Dedifferentiated amniotic fluid mesenchymal stem cell (primary cell): ENCODE data around the gene TM9SF1.

Source experiments
- DNase-seq: peaks from one replicate; pipeline ENCODE4 v3.0.0-alpha.2; 2016; ENCODE audit errors: extremely low spot score

The TM9SF1 gene

GRCh38 chr14:24197056-24197450 is 1.8 kb upstream of the TM9SF1 start:
- DNase-seq: no peak

- DNase-seq: no peak
These were observed 1.1 kb upstream of the TM9SF1 start for GRCh38 chr14:24196071-24197055.

GRCh38 chr14:24194873-24195185 is 412 bp downstream of the TM9SF1 start:
- no peak for DNase-seq

- no peak for DNase-seq
These were observed 912 bp downstream of the TM9SF1 start for GRCh38 chr14:24194186-24194872.

- DNase-seq: no peak
These were observed 2.3 kb downstream of the TM9SF1 start for GRCh38 chr14:24192933-24193332.

GRCh38 chr14:24190416-24190815 is 4.8 kb downstream of the TM9SF1 start:
- no peak for DNase-seq

- DNase-seq: no peak
These were observed 5.8 kb downstream of the TM9SF1 start for GRCh38 chr14:24189460-24189859.

GRCh38 chr14:24189059-24189375 is 6.2 kb downstream of the TM9SF1 start:
- DNase-seq: no peak

- peak; percentile 99 for DNase-seq
These were observed 6.8 kb downstream of the TM9SF1 start, which contains the start of gene IPO4 for GRCh38 chr14:24188251-24189058. IPO4 (minus strand) TSS chr14:24188816; CDS start chr14:24188787, 29 bp downstream.

- no peak for DNase-seq
These were observed 7.7 kb downstream of the TM9SF1 start for GRCh38 chr14:24187539-24187915.

- no peak for DNase-seq
These were observed 8.3 kb downstream of the TM9SF1 start for GRCh38 chr14:24186831-24187538.

- DNase-seq: no peak
These were observed 9.5 kb downstream of the TM9SF1 start for GRCh38 chr14:24185741-24186140.

- no peak for DNase-seq
These were observed 10.2 kb downstream of the TM9SF1 start for GRCh38 chr14:24185026-24185425.

- DNase-seq: no peak
These were observed 10.9 kb downstream of the TM9SF1 start for GRCh38 chr14:24184104-24184970.

- DNase-seq: no peak
These were observed 12.2 kb downstream of the TM9SF1 start for GRCh38 chr14:24183014-24183481.

- DNase-seq: no peak
These were observed 12.9 kb downstream of the TM9SF1 start for GRCh38 chr14:24182110-24182882.

- DNase-seq: no peak
These were observed 13.7 kb downstream of the TM9SF1 start for GRCh38 chr14:24181371-24182077.

GRCh38 chr14:24179961-24180796 is 15.1 kb downstream of the TM9SF1 start:
- peak; percentile 23 for DNase-seq
